Neural cell (in vitro differentiated cells): ENCODE results near the gene JAG2.

ENCODE experiments used
- EP300 ChIP-seq: fragments of 450-650 bp; conservative IDR thresholded peaks from 2 replicates; pipeline ENCODE4 v1.6.1; 2014; ENCODE audit warnings: antibody characterized with exemption, mild to moderate bottlenecking, moderate library complexity; ENCODE audit not compliant: poor library complexity, severe bottlenecking
- EZH2 ChIP-seq: fragments of 200-600, 300-800 bp; shearing (Covaris generic), sonication (generic); IDR thresholded peaks from 2 replicates; pipeline ENCODE4 v1.6.1; 2014; ENCODE audit warnings: antibody characterized with exemption, low read length, borderline replicate concordance, mild to moderate bottlenecking; ENCODE audit not compliant: insufficient read depth, poor library complexity, severe bottlenecking
- POLR2AphosphoS5 ChIP-seq: IDR thresholded peaks from 2 replicates; pipeline ENCODE4 v1.6.1; 2012
- TAF1 ChIP-seq: IDR thresholded peaks from 2 replicates; pipeline ENCODE4 v1.6.1; 2012; ENCODE audit warnings: low read depth
- TF ChIP-seq, protein P1 (sequence below): fragments of 450-650 bp; IDR thresholded peaks from 2 replicates; pipeline ENCODE4 v1.5.1; 2014; ENCODE audit warnings: antibody characterized with exemption, mild to moderate bottlenecking, moderate library complexity; ENCODE audit not compliant: poor library complexity, severe bottlenecking
- TF ChIP-seq, protein P2 (sequence below): IDR thresholded peaks from 2 replicates; pipeline ENCODE4 v1.6.1; 2012; ENCODE audit warnings: borderline replicate concordance

DNA sequence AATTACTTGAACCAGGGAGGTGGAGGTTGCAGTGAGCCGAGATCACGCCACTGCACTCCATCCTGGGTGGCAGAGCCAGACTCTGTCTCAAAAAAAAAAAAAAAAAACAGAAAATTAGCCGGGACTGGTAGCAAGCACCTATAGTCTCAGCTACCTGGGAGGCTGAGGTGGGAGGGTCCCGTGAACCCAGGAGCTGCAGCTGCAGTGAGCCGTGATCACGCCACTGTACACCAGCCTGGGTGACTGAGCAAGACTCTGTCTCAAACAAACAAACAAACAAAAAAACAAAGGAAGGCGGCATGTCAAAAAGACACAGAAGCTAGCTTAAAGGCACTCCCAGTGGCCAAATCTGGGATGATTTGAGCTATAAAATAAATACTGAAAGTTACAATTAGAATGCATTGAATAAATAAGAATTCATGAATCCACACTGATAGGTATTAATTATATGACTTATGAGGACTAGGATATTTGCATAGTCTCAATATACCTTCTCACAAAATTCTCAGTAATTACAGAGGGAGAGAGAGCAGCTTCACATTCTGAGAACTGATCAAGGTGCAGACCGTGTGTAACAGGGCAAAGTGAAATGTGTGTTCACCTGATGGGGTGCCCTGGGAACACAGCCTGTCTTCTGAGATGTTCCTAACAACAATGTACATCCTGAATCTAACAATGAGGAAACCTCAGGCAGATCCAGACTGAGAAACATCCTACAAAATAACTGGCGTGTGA, 60.6 kb downstream of the JAG2 start:
- TF ChIP-seq TAF1: no peak
- no peak for TF ChIP-seq EZH2
- TF ChIP-seq, protein P1, sequence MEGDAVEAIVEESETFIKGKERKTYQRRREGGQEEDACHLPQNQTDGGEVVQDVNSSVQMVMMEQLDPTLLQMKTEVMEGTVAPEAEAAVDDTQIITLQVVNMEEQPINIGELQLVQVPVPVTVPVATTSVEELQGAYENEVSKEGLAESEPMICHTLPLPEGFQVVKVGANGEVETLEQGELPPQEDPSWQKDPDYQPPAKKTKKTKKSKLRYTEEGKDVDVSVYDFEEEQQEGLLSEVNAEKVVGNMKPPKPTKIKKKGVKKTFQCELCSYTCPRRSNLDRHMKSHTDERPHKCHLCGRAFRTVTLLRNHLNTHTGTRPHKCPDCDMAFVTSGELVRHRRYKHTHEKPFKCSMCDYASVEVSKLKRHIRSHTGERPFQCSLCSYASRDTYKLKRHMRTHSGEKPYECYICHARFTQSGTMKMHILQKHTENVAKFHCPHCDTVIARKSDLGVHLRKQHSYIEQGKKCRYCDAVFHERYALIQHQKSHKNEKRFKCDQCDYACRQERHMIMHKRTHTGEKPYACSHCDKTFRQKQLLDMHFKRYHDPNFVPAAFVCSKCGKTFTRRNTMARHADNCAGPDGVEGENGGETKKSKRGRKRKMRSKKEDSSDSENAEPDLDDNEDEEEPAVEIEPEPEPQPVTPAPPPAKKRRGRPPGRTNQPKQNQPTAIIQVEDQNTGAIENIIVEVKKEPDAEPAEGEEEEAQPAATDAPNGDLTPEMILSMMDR: no peak
- TF ChIP-seq, protein P2, sequence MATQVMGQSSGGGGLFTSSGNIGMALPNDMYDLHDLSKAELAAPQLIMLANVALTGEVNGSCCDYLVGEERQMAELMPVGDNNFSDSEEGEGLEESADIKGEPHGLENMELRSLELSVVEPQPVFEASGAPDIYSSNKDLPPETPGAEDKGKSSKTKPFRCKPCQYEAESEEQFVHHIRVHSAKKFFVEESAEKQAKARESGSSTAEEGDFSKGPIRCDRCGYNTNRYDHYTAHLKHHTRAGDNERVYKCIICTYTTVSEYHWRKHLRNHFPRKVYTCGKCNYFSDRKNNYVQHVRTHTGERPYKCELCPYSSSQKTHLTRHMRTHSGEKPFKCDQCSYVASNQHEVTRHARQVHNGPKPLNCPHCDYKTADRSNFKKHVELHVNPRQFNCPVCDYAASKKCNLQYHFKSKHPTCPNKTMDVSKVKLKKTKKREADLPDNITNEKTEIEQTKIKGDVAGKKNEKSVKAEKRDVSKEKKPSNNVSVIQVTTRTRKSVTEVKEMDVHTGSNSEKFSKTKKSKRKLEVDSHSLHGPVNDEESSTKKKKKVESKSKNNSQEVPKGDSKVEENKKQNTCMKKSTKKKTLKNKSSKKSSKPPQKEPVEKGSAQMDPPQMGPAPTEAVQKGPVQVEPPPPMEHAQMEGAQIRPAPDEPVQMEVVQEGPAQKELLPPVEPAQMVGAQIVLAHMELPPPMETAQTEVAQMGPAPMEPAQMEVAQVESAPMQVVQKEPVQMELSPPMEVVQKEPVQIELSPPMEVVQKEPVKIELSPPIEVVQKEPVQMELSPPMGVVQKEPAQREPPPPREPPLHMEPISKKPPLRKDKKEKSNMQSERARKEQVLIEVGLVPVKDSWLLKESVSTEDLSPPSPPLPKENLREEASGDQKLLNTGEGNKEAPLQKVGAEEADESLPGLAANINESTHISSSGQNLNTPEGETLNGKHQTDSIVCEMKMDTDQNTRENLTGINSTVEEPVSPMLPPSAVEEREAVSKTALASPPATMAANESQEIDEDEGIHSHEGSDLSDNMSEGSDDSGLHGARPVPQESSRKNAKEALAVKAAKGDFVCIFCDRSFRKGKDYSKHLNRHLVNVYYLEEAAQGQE: no peak
- no peak for TF ChIP-seq POLR2AphosphoS5
- no peak for TF ChIP-seq EP300
